Upper lobe of left lung (tissue), 4 donors: Measurements from ENCODE around the gene GRB7.

ENCODE experiments used
- POLR2AphosphoS5 ChIP-seq, 2 donors: sonication (generic); formaldehyde crosslinking; IDR thresholded peaks; one replicate each; pipeline ENCODE4 v1.5.1; 2017; ENCODE audit warnings: antibody characterized with exemption in 2 of 2
- TF ChIP-seq, protein P1 (sequence below), 6 experiments: fragments of 450-650 bp in 4 of 6; fragments of 200-600 bp in 2 of 6; sonication (generic) in 2 of 6; IDR thresholded peaks; one replicate each; pipeline ENCODE4 v1.5.1; 2016 to 2019; ENCODE audit warnings: antibody characterized with exemption in 6 of 6

DNA sequence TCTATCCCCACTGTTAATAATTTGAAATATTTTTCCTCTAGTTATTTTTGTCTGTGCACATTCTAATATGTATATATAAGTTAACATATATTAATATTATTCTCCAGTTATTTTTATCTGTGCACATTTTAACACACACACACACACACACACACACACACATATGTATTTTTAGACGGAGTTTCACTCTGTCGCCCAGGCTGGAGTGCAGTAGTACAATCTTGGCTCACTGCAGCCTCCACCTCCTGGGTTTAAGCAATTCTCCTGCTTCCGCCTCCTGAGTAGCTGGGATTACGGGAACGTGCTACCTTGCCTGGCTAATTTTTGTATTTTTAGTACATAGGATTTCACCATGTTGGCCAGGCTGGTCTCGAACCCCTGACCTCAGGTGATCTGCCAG, 20.1 kb upstream of the GRB7 start:
- TF ChIP-seq, protein P1, sequence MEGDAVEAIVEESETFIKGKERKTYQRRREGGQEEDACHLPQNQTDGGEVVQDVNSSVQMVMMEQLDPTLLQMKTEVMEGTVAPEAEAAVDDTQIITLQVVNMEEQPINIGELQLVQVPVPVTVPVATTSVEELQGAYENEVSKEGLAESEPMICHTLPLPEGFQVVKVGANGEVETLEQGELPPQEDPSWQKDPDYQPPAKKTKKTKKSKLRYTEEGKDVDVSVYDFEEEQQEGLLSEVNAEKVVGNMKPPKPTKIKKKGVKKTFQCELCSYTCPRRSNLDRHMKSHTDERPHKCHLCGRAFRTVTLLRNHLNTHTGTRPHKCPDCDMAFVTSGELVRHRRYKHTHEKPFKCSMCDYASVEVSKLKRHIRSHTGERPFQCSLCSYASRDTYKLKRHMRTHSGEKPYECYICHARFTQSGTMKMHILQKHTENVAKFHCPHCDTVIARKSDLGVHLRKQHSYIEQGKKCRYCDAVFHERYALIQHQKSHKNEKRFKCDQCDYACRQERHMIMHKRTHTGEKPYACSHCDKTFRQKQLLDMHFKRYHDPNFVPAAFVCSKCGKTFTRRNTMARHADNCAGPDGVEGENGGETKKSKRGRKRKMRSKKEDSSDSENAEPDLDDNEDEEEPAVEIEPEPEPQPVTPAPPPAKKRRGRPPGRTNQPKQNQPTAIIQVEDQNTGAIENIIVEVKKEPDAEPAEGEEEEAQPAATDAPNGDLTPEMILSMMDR (IDR thresholded peaks at IDR 0.05), result no peak
- TF ChIP-seq POLR2AphosphoS5 (IDR thresholded peaks at IDR 0.05), result no peak
